Neural progenitor cell (in vitro differentiated cells): ENCODE results near the gene PUS10. TPM values are rescaled to one million over a fixed set of nuclear protein-coding genes. Genes with fewer than 3 reads are reported as not detected.

ENCODE experiments used
- DNase-seq: peaks from one replicate; pipeline ENCODE4 v3.0.0-alpha.2; 2016; ENCODE audit warnings: low spot score
- H2AFZ ChIP-seq: fragments of 200-600 bp; sonication (generic); replicated peaks from 2 replicates; pipeline ENCODE4 v1.6.1; 2016; ENCODE audit warnings: antibody characterized with exemption
- H3F3A ChIP-seq: fragments of 200-600 bp; sonication (generic); 2 replicates; pipeline ENCODE4 v1.6.1; 2016; ENCODE audit warnings: antibody characterized with exemption, low read depth
- H3K27ac ChIP-seq: fragments of 200-600 bp; sonication (generic); 2 replicates; pipeline ENCODE4 v1.5.1; 2016; ENCODE audit warnings: mild to moderate bottlenecking
- H3K27me3 ChIP-seq: fragments of 200-600 bp; sonication (generic); 2 replicates; pipeline ENCODE4 v1.6.1; 2016; ENCODE audit warnings: mild to moderate bottlenecking, moderate library complexity
- H3K36me3 ChIP-seq: fragments of 200-600 bp; sonication (generic); 2 replicates; pipeline ENCODE4 v1.5.1; 2016
- H3K4me1 ChIP-seq: fragments of 200-600 bp; sonication (generic); 2 replicates; pipeline ENCODE4 v1.6.1; 2016; ENCODE audit warnings: mixed run types
- H3K4me2 ChIP-seq: fragments of 200-600 bp; sonication (generic); 2 replicates; pipeline ENCODE4 v1.6.1; 2016
- H3K4me3 ChIP-seq: fragments of 200-600 bp; sonication (generic); 2 replicates; pipeline ENCODE4 v1.5.1; 2016
- H3K79me2 ChIP-seq: fragments of 200-600 bp; sonication (generic); 2 replicates; pipeline ENCODE4 v1.6.1; 2016; ENCODE audit warnings: low read depth
- H3K9ac ChIP-seq: fragments of 200-600 bp; sonication (generic); 2 replicates; pipeline ENCODE4 v1.6.1; 2016
- H3K9me3 ChIP-seq: fragments of 200-600 bp; sonication (generic); 2 replicates; pipeline ENCODE4 v1.5.1; 2016; ENCODE audit warnings: low read depth
- H4K20me1 ChIP-seq: fragments of 200-600 bp; sonication (generic); 2 replicates; pipeline ENCODE4 v1.6.1; 2016; ENCODE audit warnings: low read depth
- H3K27ac Mint-ChIP-seq: 3 replicates; pipeline ENCODE4 v1.8.0; 2021; ENCODE audit warnings: mixed read lengths
- H3K27me3 Mint-ChIP-seq: 2 replicates; pipeline ENCODE4 v1.8.0; 2022; ENCODE audit warnings: low read depth, mild to moderate bottlenecking, inconsistent platforms, moderate library complexity, mixed read lengths; ENCODE audit not compliant: insufficient read depth
- H3K36me3 Mint-ChIP-seq: 3 replicates; pipeline ENCODE4 v1.8.0; 2021; ENCODE audit warnings: mixed read lengths
- H3K4me1 Mint-ChIP-seq: 3 replicates; pipeline ENCODE4 v1.8.0; 2021; ENCODE audit warnings: mixed read lengths
- H3K4me3 Mint-ChIP-seq: 3 replicates; pipeline ENCODE4 v1.8.0; 2021; ENCODE audit warnings: mild to moderate bottlenecking, moderate library complexity, mixed read lengths
- H3K9me3 Mint-ChIP-seq: 3 replicates; pipeline ENCODE4 v1.8.0; 2020; ENCODE audit warnings: mixed read lengths
- EZH2 ChIP-seq: fragments of 200-600 bp; sonication (generic); IDR thresholded peaks from 2 replicates; pipeline ENCODE4 v1.6.1; 2017; ENCODE audit warnings: antibody characterized with exemption, mild to moderate bottlenecking, moderate library complexity
- EZH2phosphoT487 ChIP-seq: fragments of 200-600 bp; sonication (generic); IDR thresholded peaks from 2 replicates; pipeline ENCODE4 v1.6.1; 2017; ENCODE audit warnings: antibody characterized with exemption
- total RNA-seq: library from RNA; depleted of rRNA; stranded (reverse); fragments of >200 nt; gene quantifications from 2 replicates; pipeline ENCODE4 v1.2.3, GENCODE V29; 2015; ENCODE audit warnings: low replicate concordance
- TF ChIP-seq, protein P1 (sequence below): fragments of 200-600 bp; sonication (generic); IDR thresholded peaks from 2 replicates; pipeline ENCODE4 v1.5.1; 2017; ENCODE audit warnings: antibody characterized with exemption, mild to moderate bottlenecking

PUS10 gene
- total RNA-seq, 1 donor from 2014 or later: 11.3 TPM

DNA sequence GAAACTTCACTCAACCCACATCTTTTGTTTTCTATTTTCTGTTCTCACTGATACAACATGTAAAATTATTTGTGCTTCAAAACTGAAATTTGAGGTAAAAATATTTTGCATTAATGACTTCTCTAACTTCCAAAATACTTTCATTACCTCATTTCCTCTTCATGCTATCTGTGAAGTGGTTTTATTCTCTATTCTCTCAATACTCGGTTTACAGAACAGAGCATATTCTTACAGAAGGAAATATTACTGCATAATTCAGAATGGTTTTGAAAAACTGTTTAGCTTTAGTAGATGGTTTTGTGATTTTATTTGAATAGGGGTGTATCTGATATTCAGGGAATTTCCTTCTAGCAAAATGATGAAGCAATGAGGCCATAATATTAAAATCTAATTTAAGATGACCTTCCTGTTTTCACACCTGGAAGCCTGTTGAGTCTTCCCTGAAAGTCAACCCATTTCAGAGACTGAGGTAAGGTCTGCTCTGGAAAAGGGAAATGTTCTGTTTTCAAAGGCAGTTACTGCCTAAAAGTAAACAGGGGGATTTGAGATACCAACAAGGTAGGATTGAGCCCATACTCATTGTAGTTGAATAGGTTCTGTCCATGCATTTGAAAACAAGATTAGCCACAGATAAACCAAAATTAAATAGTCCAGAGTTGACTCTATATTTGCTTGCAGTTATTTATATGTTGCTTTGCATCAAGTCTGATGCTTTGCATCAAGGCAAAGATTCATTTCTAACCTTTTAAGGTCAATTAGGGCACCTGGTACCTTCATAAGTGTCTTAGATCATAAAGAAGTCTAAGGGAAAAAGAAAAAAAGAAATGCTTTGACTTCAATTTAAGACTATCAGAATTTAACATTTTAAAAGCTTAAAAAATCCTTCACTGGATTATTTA is 51.3 kb downstream of the PUS10 start:
- H2AFZ ChIP-seq: no peak overlapping the region
- no peaks in the 10 kb centered on the region for H3K4me1 Mint-ChIP-seq
- no peaks in the 10 kb centered on the region for H3K36me3 Mint-ChIP-seq
- no peaks in the 10 kb centered on the region for H3K9me3 ChIP-seq
- H3K4me1 ChIP-seq: no peaks in the 10 kb centered on the region
- no peak overlapping the region for H3K9ac ChIP-seq
- TF ChIP-seq, protein P1, sequence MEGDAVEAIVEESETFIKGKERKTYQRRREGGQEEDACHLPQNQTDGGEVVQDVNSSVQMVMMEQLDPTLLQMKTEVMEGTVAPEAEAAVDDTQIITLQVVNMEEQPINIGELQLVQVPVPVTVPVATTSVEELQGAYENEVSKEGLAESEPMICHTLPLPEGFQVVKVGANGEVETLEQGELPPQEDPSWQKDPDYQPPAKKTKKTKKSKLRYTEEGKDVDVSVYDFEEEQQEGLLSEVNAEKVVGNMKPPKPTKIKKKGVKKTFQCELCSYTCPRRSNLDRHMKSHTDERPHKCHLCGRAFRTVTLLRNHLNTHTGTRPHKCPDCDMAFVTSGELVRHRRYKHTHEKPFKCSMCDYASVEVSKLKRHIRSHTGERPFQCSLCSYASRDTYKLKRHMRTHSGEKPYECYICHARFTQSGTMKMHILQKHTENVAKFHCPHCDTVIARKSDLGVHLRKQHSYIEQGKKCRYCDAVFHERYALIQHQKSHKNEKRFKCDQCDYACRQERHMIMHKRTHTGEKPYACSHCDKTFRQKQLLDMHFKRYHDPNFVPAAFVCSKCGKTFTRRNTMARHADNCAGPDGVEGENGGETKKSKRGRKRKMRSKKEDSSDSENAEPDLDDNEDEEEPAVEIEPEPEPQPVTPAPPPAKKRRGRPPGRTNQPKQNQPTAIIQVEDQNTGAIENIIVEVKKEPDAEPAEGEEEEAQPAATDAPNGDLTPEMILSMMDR: no peak
- TF ChIP-seq EZH2 (no peak), EZH2phosphoT487 (no peak)
- H3K4me3 Mint-ChIP-seq: no peak overlapping the region
- no peaks in the 10 kb centered on the region for H3K79me2 ChIP-seq
- H3K9me3 Mint-ChIP-seq: no peaks in the 10 kb centered on the region
- no peak overlapping the region for H3K4me2 ChIP-seq
- no peaks in the 10 kb centered on the region for H3K27me3 Mint-ChIP-seq
- no peak for DNase-seq
- no peaks in the 10 kb centered on the region for H3K36me3 ChIP-seq
- H3F3A ChIP-seq: no peaks in the 10 kb centered on the region
- no peak overlapping the region for H3K27ac ChIP-seq
- H3K27me3 ChIP-seq: no peaks in the 10 kb centered on the region
- H4K20me1 ChIP-seq: no peaks in the 10 kb centered on the region
- H3K27ac Mint-ChIP-seq: no peak overlapping the region
- H3K4me3 ChIP-seq: no peak overlapping the region

GRCh38 chr2:60965499-60965785 is 52.6 kb downstream of the PUS10 start:
- TF ChIP-seq, protein P1: no peak
- TF ChIP-seq EZH2 (no peak), EZH2phosphoT487 (no peak)

GRCh38 chr2:60964651-60965498 is 53.2 kb downstream of the PUS10 start:
- no peak for DNase-seq
- TF ChIP-seq, protein P1: no peak
- no peak for TF ChIP-seq EZH2phosphoT487
- no peak for TF ChIP-seq EZH2
- no peak overlapping the region for H3K4me3 ChIP-seq
- no peaks in the 10 kb centered on the region for H3K4me1 ChIP-seq
- no peak overlapping the region for H3K4me2 ChIP-seq
- H3K79me2 ChIP-seq: no peaks in the 10 kb centered on the region
- H3K27me3 ChIP-seq: no peaks in the 10 kb centered on the region
- H3K27ac Mint-ChIP-seq: no peak overlapping the region
- no peak overlapping the region for H3K27ac ChIP-seq
- H3K4me1 Mint-ChIP-seq: no peaks in the 10 kb centered on the region
- H2AFZ ChIP-seq: no peak overlapping the region
- no peaks in the 10 kb centered on the region for H3F3A ChIP-seq
- H3K27me3 Mint-ChIP-seq: no peaks in the 10 kb centered on the region
- no peak overlapping the region for H3K9ac ChIP-seq
- no peaks in the 10 kb centered on the region for H3K36me3 Mint-ChIP-seq
- no peaks in the 10 kb centered on the region for H4K20me1 ChIP-seq
- no peaks in the 10 kb centered on the region for H3K9me3 Mint-ChIP-seq
- H3K36me3 ChIP-seq: no peaks in the 10 kb centered on the region
- H3K4me3 Mint-ChIP-seq: no peak overlapping the region
- no peaks in the 10 kb centered on the region for H3K9me3 ChIP-seq

More at GRCh38 chr2:60965499-60965785, 52.6 kb downstream of the PUS10 start:
- H3K27me3 Mint-ChIP-seq: no peaks in the 10 kb centered on the region
- H3K27me3 ChIP-seq: no peaks in the 10 kb centered on the region
- H3F3A ChIP-seq: no peaks in the 10 kb centered on the region
- no peak overlapping the region for H3K4me2 ChIP-seq
- no peak for DNase-seq
- no peak overlapping the region for H3K9ac ChIP-seq
- no peak overlapping the region for H3K27ac ChIP-seq
- H3K4me1 ChIP-seq: no peaks in the 10 kb centered on the region
- H3K4me3 ChIP-seq: no peak overlapping the region
- no peaks in the 10 kb centered on the region for H4K20me1 ChIP-seq
- no peaks in the 10 kb centered on the region for H3K9me3 ChIP-seq
- H3K9me3 Mint-ChIP-seq: no peaks in the 10 kb centered on the region
- H3K36me3 Mint-ChIP-seq: no peaks in the 10 kb centered on the region
- no peaks in the 10 kb centered on the region for H3K4me1 Mint-ChIP-seq
- H3K36me3 ChIP-seq: no peaks in the 10 kb centered on the region
- H3K4me3 Mint-ChIP-seq: no peak overlapping the region
- H3K27ac Mint-ChIP-seq: no peak overlapping the region
- no peaks in the 10 kb centered on the region for H3K79me2 ChIP-seq
- no peak overlapping the region for H2AFZ ChIP-seq
